Stimulated activated CD4-positive, alpha-beta T cell treated with anti-CD3 and anti-CD28 coated beads, TNF-alpha, amount 100 ng/mL, for 4 hours (primary cell): ENCODE measurements around the gene ACADVL.

Source experiments
- DNase-seq, 3 experiments: peaks; one replicate each; pipeline ENCODE4 v3.0.0-alpha.2; 2020; ENCODE audit warnings: low read depth in 3 of 3

The ACADVL gene

GRCh38 chr17:7251661-7252175 lies 32.0 kb downstream of the ACADVL start, which contains the start of gene CTDNEP1:
TSS of gene CTDNEP1 (minus strand) at chr17:7251734. CDS start at chr17:7251296, 438 bp downstream.
- peak; percentile 97 to 99 (median 99) for DNase-seq

DNA sequence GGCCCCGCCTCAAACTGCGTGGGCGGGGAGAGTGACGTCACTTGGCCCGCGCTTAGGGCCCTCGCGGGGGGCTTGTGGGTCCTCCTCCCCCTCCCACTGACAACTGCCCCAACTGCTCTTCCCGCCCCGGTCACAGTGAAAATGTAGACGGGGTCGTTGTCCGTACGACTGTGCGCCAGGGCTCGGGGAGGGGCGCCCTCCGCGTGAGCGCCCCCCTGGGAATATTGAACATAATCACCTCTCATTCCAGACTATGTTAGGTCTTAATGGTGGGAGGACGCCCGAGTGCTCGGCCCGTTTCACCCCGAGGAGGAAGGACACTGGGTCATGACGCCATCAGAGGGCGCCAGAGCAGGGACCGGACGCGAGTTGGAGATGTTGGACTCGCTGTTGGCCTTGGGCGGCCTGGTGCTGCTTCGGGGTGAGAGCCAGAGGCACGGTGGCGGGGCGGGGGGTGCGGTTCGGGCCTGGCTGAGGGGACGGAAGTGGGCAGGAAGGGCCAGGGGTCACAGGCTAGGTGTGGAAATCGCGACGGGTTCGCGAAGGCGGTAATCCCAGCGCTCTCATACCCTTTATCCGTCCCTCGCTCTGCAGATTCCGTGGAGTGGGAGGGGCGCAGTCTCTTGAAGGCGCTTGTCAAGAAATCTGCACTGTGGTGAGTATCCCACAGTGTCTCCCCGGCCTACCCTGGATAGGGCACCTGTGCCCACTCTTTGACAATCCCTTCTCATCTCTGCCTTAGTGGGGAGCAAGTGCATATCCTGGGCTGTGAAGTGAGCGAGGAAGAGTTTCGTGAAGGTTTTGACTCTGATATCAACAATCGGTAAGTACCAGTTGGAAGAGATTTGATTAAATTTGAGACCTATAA lies 32.7 kb downstream of the ACADVL start, which contains the start of gene ELP5:
Gene ELP5, plus strand, starts transcription at position 40 of the 868 bp plus-strand sequence. Its CDS starts 336 bp downstream, at position 376.
- DNase-seq, result peak; percentile 67 to 71 (median 67)

- DNase-seq, result no peak
Measured at GRCh38 chr17:7253082-7253481, 33.3 kb downstream of the ACADVL start.

GRCh38 chr17:7254511-7254910 lies 34.8 kb downstream of the ACADVL start:
- DNase-seq, result no peak

DNA sequence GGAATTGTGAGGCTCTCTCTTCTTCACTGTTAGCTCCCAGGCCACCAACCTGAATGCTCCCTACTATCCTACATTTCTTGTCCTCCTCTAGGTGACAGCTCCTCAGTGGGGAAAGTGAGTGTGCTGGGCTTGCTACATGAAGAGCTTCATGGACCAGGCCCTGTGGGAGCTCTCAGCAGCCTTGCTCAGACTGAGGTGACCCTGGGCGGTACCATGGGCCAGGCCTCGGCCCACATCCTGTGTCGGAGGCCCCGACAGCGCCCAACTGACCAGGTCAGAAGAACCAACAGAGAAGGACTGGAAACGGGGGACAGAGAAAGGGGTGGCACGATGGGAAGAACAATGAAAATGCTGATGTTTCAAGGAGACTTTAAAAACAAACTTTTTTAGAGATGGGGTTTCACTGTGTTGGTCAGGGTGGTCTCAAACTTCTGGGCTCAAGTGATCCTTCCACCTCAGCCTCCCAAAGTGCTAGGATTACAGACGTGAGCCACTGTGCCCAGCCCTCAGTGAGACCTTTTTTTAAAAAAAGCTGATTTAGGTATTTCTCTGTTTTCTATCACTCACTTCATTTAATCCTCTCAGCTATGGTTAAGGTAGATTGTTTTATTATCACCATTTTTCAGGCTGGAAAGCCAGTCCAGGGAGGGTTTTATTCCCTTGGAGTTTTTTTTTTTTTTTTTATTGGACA lies 37.2 kb downstream of the ACADVL start:
- DNase-seq, result no peak

GRCh38 chr17:7258731-7259554 lies 39.2 kb downstream of the ACADVL start:
- DNase-seq, result no peak

DNA sequence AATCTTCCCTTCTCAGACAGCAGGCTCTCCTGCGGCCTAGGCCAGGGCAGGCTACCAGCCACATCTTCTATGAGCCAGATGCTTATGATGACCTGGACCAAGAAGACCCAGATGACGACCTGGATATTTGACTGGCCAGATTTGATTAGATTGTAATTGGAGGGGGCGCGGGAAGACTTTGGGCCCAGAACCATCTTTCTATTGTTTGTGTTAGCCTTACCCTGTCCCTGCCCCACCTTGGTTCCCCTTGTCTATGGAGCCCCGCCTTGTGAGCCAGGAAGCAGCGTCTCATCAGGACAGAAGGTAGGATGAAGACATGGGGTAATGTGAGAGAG lies 39.8 kb downstream of the ACADVL start:
- no peak for DNase-seq

GRCh38 chr17:7260151-7260550 lies 40.4 kb downstream of the ACADVL start:
- no peak for DNase-seq

DNA sequence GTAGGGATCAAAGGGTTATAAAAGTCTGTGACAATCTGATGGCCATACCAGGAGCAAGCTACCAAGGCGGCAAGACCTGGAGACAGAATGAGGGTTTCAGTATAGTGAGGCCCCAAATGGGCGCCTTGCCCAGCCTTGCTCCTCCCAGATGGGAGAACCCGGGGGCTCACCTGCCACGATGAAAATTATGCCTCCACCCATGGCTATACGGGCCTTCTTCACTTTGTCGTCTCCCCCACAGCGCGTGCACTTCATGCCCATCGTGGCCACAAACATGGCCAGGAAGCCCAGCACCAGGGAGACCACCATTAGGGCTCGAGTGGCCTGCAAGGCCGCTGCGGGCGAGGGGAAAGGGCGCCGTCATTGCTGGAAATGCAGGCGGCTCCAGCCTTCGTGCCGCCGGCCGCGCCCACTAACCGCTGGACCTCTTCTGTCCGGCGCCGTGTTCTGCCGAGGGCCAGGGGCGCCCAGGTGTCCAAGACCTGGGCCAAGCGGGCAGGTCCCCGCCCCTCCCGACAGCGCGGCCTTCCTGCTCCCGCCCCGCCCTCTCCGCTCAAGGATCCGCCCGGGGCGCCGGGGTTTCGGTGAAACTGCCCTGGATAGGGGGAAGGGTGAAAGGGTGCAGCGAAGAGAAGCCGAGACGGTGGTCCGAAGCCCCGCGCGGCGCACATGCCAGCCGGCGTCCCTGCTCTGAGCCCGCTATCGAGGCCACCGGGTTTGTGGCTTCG lies 41.1 kb downstream of the ACADVL start:
- DNase-seq, result no peak

- peak in 1 of 3 experiments; percentile 29 for DNase-seq
Measured at GRCh38 chr17:7261379-7262191, 41.8 kb downstream of the ACADVL start.

- no peak for DNase-seq
Measured at GRCh38 chr17:7262192-7262934, 42.6 kb downstream of the ACADVL start, which contains the start of gene CLDN7. TSS of gene CLDN7 (minus strand) at chr17:7262478. CDS start at chr17:7262043, 435 bp downstream.

DNA sequence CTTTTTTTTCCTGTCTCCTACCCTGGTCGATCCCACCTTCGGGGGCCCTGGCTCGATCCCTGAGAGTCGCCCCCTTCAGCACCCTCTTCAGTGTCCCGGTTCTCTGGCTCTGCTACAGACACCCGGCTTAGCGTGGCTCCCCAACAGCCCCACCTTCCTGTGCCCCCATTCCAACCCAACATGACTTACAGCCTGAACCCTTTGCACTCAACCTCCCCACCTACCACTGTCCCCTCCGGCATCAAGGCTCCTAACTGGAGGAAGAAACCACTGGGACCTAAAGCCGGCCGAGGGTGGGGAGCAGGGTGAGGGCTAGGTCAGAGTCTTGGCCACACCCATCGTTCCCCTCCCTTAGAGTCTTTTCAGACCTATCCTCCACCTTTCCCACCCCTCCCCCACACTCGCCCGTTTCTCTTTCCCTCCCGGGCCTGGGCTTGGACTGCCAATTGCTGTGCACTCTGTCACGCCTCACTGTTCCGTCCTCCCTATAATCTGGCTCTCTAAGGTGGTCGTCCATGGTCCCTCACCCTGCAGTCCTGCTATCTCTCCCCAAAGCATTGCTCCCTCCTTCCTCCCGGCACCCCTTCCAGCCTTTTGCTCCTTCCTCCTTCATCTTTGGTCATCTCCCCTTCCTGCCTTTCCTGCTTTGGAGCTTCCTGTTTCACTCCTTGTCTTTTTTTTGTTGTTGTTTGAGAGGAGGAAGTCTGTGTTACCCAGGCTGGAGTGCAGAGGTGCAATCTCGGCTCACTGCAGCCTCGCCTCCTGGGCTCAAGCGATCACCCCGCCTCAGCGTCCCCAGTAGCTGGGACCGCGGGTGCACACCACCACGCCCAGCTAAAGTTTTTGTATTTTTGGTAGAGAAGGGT lies 43.4 kb downstream of the ACADVL start:
- DNase-seq, result no peak

DNA sequence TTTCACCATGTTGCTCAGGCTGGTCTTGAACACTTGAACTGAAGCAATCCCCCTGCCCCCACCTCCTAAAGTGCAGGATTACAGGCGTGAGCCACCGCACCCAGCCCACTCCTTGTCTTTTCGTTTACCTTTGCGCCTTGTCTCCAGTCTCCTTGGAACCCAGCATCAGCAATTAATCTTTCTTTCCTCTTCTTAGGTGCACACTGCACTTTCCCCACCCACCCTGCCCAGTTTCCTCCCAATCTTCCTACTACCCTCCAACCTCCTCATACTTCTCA lies 44.0 kb downstream of the ACADVL start:
- no peak for DNase-seq

DNA sequence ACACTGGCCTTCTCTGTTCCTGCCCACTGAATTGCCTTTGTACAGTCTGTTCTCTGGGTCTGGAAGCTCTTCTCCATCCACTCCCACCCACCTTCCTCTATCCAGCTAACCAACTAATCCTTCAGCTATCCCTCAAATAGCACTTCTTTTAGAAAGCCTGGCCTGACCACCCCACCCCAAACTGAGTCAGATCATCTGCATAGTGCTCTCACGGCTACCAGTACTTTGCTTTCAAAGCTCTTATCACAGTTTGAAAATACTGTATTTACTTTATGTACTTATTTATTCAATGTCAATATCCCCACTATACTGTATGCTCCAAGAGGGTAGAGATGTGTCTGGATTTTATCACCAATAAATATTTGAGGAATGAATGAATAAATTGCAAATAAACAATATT lies 47.0 kb downstream of the ACADVL start:
- no peak for DNase-seq
